Astrocyte (in vitro differentiated cells and primary cell): Measurements from ENCODE around the gene ZC3H12A.

ENCODE experiments used
- EZH2 ChIP-seq: IDR thresholded peaks from 2 replicates; pipeline ENCODE4 v1.6.1; 2012; ENCODE audit warnings: mild to moderate bottlenecking, low read length, inconsistent platforms; ENCODE audit not compliant: insufficient read depth
- TF ChIP-seq, protein P1 (sequence below): IDR thresholded peaks from 2 replicates; pipeline ENCODE4 v1.5.1; 2011; ENCODE audit warnings: low read depth, mild to moderate bottlenecking, inconsistent platforms, low read length, moderate library complexity; ENCODE audit not compliant: insufficient read depth

DNA sequence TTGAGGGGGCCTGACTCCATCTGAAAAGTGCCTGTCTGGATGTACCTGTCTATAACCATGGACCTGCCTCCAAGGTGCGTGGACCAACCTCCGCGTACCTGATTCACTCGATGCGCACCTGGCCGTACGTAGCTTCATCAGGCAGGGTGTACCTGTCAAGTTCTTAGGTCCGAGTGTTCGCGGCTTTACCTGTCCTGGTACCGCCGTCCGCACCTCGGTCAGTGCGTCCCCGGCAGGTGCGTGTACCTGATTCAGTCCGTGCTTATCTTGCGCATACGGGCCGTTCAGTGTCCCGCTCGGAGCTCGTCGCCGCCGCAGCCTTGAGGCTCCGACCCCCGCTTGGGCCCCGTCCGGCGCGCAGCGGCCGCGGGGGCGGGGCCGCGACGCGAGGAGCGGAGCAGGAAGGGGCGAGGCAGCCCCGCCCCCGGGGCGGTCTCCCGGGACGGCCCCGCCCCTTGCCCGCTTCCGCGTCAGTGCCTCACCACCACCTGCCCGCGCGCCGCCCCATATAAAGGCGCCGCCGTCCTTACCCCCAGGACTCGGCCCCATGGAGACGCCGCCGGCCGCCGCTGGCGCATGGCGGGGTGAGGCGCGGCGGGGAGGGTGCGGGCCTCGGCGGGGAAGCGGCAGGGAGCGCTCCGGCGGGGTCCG, at the start of gene ZC3H12A:
- TF ChIP-seq, protein P1, sequence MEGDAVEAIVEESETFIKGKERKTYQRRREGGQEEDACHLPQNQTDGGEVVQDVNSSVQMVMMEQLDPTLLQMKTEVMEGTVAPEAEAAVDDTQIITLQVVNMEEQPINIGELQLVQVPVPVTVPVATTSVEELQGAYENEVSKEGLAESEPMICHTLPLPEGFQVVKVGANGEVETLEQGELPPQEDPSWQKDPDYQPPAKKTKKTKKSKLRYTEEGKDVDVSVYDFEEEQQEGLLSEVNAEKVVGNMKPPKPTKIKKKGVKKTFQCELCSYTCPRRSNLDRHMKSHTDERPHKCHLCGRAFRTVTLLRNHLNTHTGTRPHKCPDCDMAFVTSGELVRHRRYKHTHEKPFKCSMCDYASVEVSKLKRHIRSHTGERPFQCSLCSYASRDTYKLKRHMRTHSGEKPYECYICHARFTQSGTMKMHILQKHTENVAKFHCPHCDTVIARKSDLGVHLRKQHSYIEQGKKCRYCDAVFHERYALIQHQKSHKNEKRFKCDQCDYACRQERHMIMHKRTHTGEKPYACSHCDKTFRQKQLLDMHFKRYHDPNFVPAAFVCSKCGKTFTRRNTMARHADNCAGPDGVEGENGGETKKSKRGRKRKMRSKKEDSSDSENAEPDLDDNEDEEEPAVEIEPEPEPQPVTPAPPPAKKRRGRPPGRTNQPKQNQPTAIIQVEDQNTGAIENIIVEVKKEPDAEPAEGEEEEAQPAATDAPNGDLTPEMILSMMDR, result no peak
- no peak for TF ChIP-seq EZH2
